Hypothalamus (tissue), 51 donors: ENCODE data around the gene NISCH.

Experiments
- DNase-seq, 51 donors: peaks; one replicate each; lab custom pipeline; 2025; lab: John Stamatoyannopoulos, UW

The NISCH gene

GRCh38 chr3:52487788-52488691 lies 32.6 kb downstream of the NISCH start:
- no peak for DNase-seq

DNA sequence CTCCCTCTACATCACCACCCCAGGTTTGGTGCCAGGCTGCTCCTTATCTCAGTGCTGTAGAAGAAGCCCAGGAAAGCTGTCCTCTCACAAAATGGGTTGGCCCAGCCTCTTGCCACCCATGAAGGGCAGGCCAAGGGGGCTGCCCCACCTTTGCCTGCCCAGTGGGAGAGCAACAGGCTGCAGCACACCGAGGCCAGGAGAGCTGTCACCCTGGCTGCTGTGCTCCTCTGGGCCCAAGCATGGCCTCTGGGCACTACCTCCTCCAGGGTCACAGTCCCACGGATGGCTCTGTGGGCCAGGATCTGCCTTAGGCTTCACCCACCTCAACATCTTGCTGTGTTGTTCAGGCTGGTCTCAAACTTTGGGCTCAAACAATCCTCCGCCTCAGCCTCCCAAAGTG lies 33.3 kb downstream of the NISCH start:
- DNase-seq = no peak

DNA sequence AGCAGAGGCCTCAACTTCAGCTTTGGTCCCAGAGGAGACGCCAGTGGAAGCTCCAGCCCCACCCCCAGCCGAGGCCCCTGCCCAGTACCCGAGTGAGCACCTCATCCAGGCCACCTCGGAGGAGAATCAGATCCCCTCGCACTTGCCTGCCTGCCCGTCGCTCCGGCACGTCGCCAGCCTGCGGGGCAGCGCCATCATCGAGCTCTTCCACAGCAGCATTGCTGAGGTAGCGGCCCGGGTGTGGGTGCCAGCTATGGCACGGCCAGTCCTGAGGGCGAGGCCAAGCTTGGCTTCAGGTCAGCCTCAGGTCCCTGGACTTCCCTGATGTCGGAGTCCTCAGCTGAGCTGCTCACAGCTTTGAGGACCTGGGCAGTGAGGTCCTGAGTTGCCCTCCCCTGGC lies 34.0 kb downstream of the NISCH start:
- DNase-seq = no peak

- no peak for DNase-seq
These were observed 34.9 kb downstream of the NISCH start for GRCh38 chr3:52490035-52490938.

DNA sequence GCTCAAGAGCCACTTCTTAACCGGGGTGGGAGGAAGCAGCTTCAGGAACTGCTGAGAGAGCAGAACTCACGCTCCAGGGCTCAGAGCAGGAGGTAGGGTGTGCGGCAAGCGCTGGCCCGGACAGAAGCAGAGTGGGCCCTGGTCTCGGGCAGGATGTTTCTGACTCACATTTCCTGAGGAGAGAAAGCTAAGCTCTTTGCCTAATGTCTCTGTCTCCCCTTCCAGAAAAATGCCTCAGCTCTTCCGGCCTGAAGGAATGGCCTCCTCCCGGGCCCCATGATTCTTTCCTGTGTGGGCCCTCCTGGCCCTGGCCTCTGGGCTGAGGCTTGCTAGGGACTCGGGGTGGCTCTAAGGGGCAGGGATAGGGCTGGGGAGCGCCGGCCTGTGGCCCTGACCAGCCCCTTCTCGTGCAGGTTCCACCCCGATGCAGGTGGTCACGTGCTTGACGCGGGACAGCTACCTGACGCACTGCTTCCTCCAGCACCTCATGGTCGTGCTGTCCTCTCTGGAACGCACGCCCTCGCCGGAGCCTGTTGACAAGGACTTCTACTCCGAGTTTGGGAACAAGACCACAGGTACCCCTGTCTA lies 35.6 kb downstream of the NISCH start:
- DNase-seq = peak in 5 of 51 donors; percentile 6 to 41 (median 10)

- DNase-seq = no peak
These were observed 36.7 kb downstream of the NISCH start for GRCh38 chr3:52492059-52492458.

DNA sequence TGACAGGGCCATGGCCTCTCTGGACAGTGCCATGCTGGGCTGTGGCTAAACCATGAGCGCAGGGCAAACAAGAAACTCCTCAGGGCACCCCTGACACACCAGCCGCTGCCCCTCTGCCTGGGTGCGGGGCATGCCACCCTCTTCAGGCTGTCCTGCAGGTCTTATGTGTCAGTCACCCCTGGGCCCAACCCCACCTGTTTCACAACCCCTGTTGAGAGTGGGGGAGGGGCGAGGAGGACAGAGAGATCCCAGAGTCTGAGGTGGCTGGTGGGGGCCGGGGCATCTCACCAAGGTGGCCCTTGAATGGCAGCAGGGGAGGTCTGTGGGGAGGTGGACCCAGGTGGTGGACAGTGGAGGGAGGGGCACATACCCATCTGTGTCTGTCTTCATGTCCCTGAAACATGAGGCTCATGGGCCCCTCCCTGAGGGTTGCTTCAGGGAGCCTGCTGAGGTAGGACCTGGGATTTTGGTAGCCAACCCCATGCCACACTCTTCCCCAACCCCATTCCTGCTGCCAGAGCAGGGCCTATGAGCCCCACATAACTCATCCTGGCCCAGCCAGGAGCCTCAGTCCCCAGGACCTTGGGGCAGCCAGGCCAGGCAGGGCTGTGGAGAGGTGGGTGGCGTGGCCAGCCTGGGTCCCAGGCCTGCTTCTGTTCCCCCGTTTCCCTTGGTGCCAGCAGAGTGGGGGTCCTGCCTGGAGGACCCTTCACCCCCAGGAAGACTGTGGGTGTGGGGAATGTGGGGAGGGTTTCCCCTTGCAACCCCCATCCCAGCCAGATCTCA lies 38.0 kb downstream of the NISCH start:
- DNase-seq = no peak

GRCh38 chr3:52494445-52494844 lies 39.0 kb downstream of the NISCH start:
- DNase-seq = no peak

GRCh38 chr3:52494886-52495495 lies 39.6 kb downstream of the NISCH start, which contains the start of gene STAB1:
STAB1 (plus strand) TSS chr3:52495338; CDS start chr3:52495414, 76 bp downstream.
- peak in 2 of 51 donors; percentile 7 to 9 for DNase-seq

DNA sequence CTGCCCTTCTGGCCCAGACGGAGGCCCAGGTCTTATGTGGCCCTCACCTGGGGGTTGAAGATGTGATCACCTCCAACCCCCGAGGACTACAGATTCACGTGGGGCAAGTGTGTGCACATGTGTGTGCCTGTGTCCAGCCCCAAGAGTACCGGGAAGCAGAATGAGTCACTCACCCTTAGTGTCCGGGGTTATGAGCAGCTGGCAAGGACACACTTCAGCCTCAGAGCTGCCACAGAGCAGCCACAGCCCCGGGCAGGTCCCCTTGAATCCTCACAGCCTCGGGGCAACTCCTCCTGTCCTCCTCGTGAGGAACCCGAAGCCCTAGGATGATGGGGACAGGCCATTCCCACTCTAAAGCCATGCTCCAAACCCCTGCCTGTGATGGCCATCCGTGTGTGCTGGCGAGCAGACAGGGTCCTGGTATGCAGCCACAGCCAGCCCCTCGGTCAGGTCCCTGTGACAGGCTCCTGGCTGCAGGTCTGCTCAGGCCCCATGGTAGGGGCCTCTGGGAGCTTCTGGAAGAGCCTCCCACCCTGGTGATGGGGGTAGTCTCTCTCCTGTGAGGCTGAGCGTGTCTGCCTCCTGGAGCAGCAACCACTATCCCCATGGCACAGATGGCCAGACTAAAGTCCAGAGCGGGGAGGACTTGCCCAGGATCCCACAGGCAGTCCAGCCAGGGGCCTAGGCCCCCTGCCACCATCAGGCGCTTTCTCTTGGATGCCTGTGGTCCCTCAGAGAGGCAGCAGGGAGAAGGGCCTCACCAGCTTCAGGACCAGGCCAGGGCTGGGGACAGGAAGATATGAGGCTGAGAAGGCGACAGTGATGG lies 40.6 kb downstream of the NISCH start:
- DNase-seq = no peak

GRCh38 chr3:52498137-52499054 lies 43.0 kb downstream of the NISCH start:
- peak in 26 of 51 donors; percentile 8 to 59 (median 25) for DNase-seq

DNA sequence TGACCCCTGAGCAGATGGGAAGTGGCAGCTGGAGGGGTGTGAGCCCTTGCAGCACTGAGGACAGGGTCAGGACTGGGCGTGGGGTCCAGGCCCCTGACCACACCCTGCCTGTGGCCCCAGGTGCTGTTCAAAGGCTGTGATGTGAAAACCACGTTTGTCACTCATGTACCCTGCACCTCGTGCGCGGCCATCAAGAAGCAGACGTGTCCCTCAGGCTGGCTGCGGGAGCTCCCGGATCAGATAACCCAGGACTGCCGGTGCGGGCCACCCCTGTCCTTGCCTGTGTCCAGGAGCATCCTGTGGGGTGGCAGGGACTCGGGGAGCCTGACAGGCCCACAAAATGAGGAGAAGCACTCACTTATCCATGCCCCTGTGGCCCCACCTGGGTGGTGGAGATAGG lies 45.6 kb downstream of the NISCH start:
- DNase-seq = no peak

GRCh38 chr3:52502001-52502400 lies 46.6 kb downstream of the NISCH start:
- no peak for DNase-seq

GRCh38 chr3:52502808-52503350 lies 47.5 kb downstream of the NISCH start:
- DNase-seq = no peak

GRCh38 chr3:52503788-52504424 lies 48.5 kb downstream of the NISCH start:
- DNase-seq = no peak

- no peak for DNase-seq
These were observed 49.6 kb downstream of the NISCH start for GRCh38 chr3:52504977-52505376.
